MCF 10A (cell line): Measurements from ENCODE around the gene TRAF2. TPM values are rescaled to one million over a fixed set of nuclear protein-coding genes. Genes with fewer than 3 reads are reported as not detected.

Experiments
- BruUV-seq: library from RNA; stranded (reverse); fragments of 400-500 nt; replicated peaks from 2 replicates; lab custom pipeline; 2021; lab: Mats Ljungman, UMichigan
- CTCF ChIA-PET: fragments of 300-600 bp; sonication (Branson Sonifier 250); formaldehyde crosslinking; extraction: SDS; loops from one replicate; lab custom pipeline; 2021; ENCODE audit warnings: antibody characterized with exemption, inconsistent platforms; lab: Yijun Ruan, JAX
- POLR2A ChIA-PET: fragments of 300-600, 350-650 bp; sonication (Branson Sonifier 250); formaldehyde crosslinking; extraction: SDS; loops from one replicate; lab custom pipeline; 2020; ENCODE audit warnings: antibody characterized with exemption, inconsistent platforms; lab: Yijun Ruan, JAX
- DNase-seq: peaks from one replicate; pipeline ENCODE4 v3.0.0-alpha.2; 2018; ENCODE audit not compliant: unreplicated experiment
- H3K27ac Mint-ChIP-seq: one replicate; pipeline ENCODE4 v1.8.0; 2022; ENCODE audit warnings: mild to moderate bottlenecking, low read depth, mixed read lengths; ENCODE audit not compliant: unreplicated experiment
- H3K27me3 Mint-ChIP-seq: one replicate; pipeline ENCODE4 v1.8.0; 2022; ENCODE audit warnings: mixed read lengths; ENCODE audit not compliant: insufficient read depth, unreplicated experiment
- H3K36me3 Mint-ChIP-seq: one replicate; pipeline ENCODE4 v1.8.0; 2022; ENCODE audit warnings: mild to moderate bottlenecking, moderate library complexity, mixed read lengths; ENCODE audit not compliant: insufficient read depth, unreplicated experiment
- H3K4me1 Mint-ChIP-seq: one replicate; pipeline ENCODE4 v1.8.0; 2022; ENCODE audit warnings: mixed read lengths; ENCODE audit not compliant: insufficient read depth, unreplicated experiment
- H3K4me3 Mint-ChIP-seq: one replicate; pipeline ENCODE4 v1.8.0; 2022; ENCODE audit warnings: mild to moderate bottlenecking, moderate library complexity, mixed read lengths; ENCODE audit not compliant: unreplicated experiment
- H3K9me3 Mint-ChIP-seq: one replicate; pipeline ENCODE4 v1.8.0; 2022; ENCODE audit warnings: mixed read lengths; ENCODE audit not compliant: unreplicated experiment
- CTCF ChIP-seq: fragments of 200-600 bp; IDR thresholded peaks from one replicate; pipeline ENCODE4 v1.8.0; 2022; ENCODE audit warnings: antibody characterized with exemption, mild to moderate bottlenecking; ENCODE audit not compliant: unreplicated experiment
- intact Hi-C: fragments of 100-400 bp; cut with micrococcal nuclease; formaldehyde crosslinking; loops from 2 replicates; pipeline ENCODE4 v1.14.1; 2022
- total RNA-seq: library from RNA; stranded (reverse); gene quantifications from 2 replicates; pipeline ENCODE4 v1.2.3, GENCODE V29; 2022

The TRAF2 gene
- total RNA-seq, 1 experiment from 2014 or later, result 14.1 TPM

GRCh38 chr9:136964833-136965422, 78.6 kb downstream of the TRAF2 start:
- no peak for TF ChIP-seq CTCF
- ChIA-PET CTCF (interaction anchor here (0.8 to 1.6 kb wide), 3 partner anchors 10 to 199 kb away, joined by 3 to 4 read pairs (median 3); no protein-coding TSS in a partner anchor), POLR2A (interaction anchor here (0.6 to 1.2 kb wide), 4 partner anchors 10 to 123 kb away, joined by 3 to 4 read pairs (median 3); partner anchors contain the start of gene AJM1)
- intact Hi-C loops, result no loop called here
- no peak overlapping the region for H3K4me3 Mint-ChIP-seq
- peaks cover 9% of the 10 kb centered on the region for H3K4me1 Mint-ChIP-seq
- no TSS peak for BruUV-seq
- H3K27ac Mint-ChIP-seq, result no peak overlapping the region
- DNase-seq, result no peak
- H3K9me3 Mint-ChIP-seq, result no peaks in the 10 kb centered on the region
- H3K36me3 Mint-ChIP-seq, result peaks cover 7% of the 10 kb centered on the region
- no peaks in the 10 kb centered on the region for H3K27me3 Mint-ChIP-seq

GRCh38 chr9:136965771-136966484, 79.6 kb downstream of the TRAF2 start:
- CTCF ChIA-PET, result interaction anchor here (1.6 kb wide), 1 partner anchor 200 kb away, joined by 3 read pairs; no protein-coding TSS in a partner anchor
- H3K36me3 Mint-ChIP-seq, result peaks cover 7% of the 10 kb centered on the region
- H3K27me3 Mint-ChIP-seq, result no peaks in the 10 kb centered on the region

GRCh38 chr9:136968333-136969127, 82.2 kb downstream of the TRAF2 start:
- no peak for TF ChIP-seq CTCF
- Mint-ChIP-seq H3K36me3 (no peaks in the 10 kb centered on the region), H3K4me1 (no peaks in the 10 kb centered on the region), H3K4me3 (no peak overlapping the region), H3K27ac (no peak overlapping the region), H3K27me3 (no peaks in the 10 kb centered on the region), H3K9me3 (no peaks in the 10 kb centered on the region)
- POLR2A ChIA-PET, result interaction anchor here (0.6 kb wide), 2 partner anchors 55 to 83 kb away, joined by 3 read pairs; no protein-coding TSS in a partner anchor
- CTCF ChIA-PET, result no interaction called here
- intact Hi-C loops, result no loop called here
- no peak for DNase-seq
- no TSS peak for BruUV-seq

More at GRCh38 chr9:136965771-136966484, 79.6 kb downstream of the TRAF2 start:
- POLR2A ChIA-PET, result no interaction called here
- DNase-seq, result no peak
- Mint-ChIP-seq H3K4me1 (peaks cover 5% of the 10 kb centered on the region), H3K9me3 (no peaks in the 10 kb centered on the region), H3K27ac (no peak overlapping the region), H3K4me3 (no peak overlapping the region)
- TF ChIP-seq CTCF, result no peak
- BruUV-seq, result no TSS peak
- intact Hi-C loops, result no loop called here

GRCh38 chr9:136969150-136969549, 82.8 kb downstream of the TRAF2 start:
- no peak overlapping the region for H3K4me3 Mint-ChIP-seq
- ChIA-PET CTCF (no interaction called here), POLR2A (interaction anchor here (0.6 kb wide), 2 partner anchors 54 to 83 kb away, joined by 3 read pairs; no protein-coding TSS in a partner anchor)
- no peak for TF ChIP-seq CTCF
- no peak for DNase-seq
- no peaks in the 10 kb centered on the region for H3K36me3 Mint-ChIP-seq
- no peaks in the 10 kb centered on the region for H3K27me3 Mint-ChIP-seq
- H3K4me1 Mint-ChIP-seq, result no peaks in the 10 kb centered on the region
- H3K9me3 Mint-ChIP-seq, result no peaks in the 10 kb centered on the region
- no peak overlapping the region for H3K27ac Mint-ChIP-seq
- intact Hi-C loops, result no loop called here
- BruUV-seq, result no TSS peak
